SK-N-SH treated with all-trans-retinoic acid at 6 μM for 48 hours (cell line): ENCODE measurements around the gene LSM14A.

ENCODE experiments used
- CSDC2 ChIP-seq: fragments of 250-450 bp; sonication (Bioruptor Pico); IDR thresholded peaks from 2 replicates; pipeline ENCODE4 v1.5.0; 2020; ENCODE audit warnings: mild to moderate bottlenecking, moderate library complexity
- RARB ChIP-seq: fragments of 250-450 bp; sonication (Bioruptor Pico); IDR thresholded peaks from 2 replicates; pipeline ENCODE4 v1.8.0; 2021; ENCODE audit warnings: mild to moderate bottlenecking, moderate library complexity
- TCF4 ChIP-seq: fragments of 250-450 bp; sonication (Bioruptor Pico); IDR thresholded peaks from 2 replicates; pipeline ENCODE4 v1.8.0; 2021; ENCODE audit warnings: mild to moderate bottlenecking, moderate library complexity, borderline replicate concordance
- ZFP3 ChIP-seq: fragments of 250-450 bp; sonication (Bioruptor Pico); IDR thresholded peaks from 2 replicates; pipeline ENCODE4 v1.5.0; 2020; ENCODE audit warnings: mild to moderate bottlenecking, moderate library complexity
- ZFP30 ChIP-seq: fragments of 450-650 bp; formaldehyde crosslinking; IDR thresholded peaks from 2 replicates; pipeline ENCODE4 v1.5.0; 2022; ENCODE audit warnings: mild to moderate bottlenecking, moderate library complexity
- TF ChIP-seq, protein P1 (sequence below): fragments of 250-450 bp; sonication (Bioruptor Pico); IDR thresholded peaks from 2 replicates; pipeline ENCODE4 v1.8.0; 2020; ENCODE audit warnings: mild to moderate bottlenecking, moderate library complexity, borderline replicate concordance

DNA sequence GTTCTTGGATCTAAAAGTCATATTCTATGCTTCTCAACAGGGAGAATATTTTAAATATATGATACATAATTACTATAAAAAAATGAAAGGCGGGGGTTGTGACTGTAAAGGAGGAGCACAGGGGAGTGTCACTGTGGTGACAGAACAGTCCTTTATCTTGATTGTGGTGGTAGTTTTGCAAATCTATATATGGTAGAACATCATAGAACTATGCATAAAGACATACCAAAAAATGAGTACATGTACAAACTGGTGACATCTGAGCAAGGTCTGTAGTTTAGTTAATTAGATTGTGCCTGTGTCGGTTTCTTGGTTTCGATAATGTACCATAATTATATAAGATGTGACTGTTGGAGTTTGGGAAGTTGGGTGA is 43.3 kb downstream of the LSM14A start:
- no peak for TF ChIP-seq RARB
- TF ChIP-seq CSDC2 (CRISPR knock-in tag) = no peak
- TF ChIP-seq, protein P1, sequence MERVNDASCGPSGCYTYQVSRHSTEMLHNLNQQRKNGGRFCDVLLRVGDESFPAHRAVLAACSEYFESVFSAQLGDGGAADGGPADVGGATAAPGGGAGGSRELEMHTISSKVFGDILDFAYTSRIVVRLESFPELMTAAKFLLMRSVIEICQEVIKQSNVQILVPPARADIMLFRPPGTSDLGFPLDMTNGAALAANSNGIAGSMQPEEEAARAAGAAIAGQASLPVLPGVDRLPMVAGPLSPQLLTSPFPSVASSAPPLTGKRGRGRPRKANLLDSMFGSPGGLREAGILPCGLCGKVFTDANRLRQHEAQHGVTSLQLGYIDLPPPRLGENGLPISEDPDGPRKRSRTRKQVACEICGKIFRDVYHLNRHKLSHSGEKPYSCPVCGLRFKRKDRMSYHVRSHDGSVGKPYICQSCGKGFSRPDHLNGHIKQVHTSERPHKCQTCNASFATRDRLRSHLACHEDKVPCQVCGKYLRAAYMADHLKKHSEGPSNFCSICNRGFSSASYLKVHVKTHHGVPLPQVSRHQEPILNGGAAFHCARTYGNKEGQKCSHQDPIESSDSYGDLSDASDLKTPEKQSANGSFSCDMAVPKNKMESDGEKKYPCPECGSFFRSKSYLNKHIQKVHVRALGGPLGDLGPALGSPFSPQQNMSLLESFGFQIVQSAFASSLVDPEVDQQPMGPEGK = no peak
- TF ChIP-seq ZFP30 (CRISPR knock-in tag) = no peak
- no peak for TF ChIP-seq ZFP3 (CRISPR knock-in tag)
- TF ChIP-seq TCF4 = no peak
